GM21367 (cell line): ENCODE results near the gene ARHGEF17.
A peak's percentile ranks its signal among the peaks of the same experiment; 100 is the strongest.

ENCODE experiments used
- ATAC-seq: cut with Tn5 transposase; IDR thresholded peaks from one replicate; pipeline ENCODE4 v1.9.1; 2021; ENCODE audit not compliant: unreplicated experiment

The ARHGEF17 gene

DNA sequence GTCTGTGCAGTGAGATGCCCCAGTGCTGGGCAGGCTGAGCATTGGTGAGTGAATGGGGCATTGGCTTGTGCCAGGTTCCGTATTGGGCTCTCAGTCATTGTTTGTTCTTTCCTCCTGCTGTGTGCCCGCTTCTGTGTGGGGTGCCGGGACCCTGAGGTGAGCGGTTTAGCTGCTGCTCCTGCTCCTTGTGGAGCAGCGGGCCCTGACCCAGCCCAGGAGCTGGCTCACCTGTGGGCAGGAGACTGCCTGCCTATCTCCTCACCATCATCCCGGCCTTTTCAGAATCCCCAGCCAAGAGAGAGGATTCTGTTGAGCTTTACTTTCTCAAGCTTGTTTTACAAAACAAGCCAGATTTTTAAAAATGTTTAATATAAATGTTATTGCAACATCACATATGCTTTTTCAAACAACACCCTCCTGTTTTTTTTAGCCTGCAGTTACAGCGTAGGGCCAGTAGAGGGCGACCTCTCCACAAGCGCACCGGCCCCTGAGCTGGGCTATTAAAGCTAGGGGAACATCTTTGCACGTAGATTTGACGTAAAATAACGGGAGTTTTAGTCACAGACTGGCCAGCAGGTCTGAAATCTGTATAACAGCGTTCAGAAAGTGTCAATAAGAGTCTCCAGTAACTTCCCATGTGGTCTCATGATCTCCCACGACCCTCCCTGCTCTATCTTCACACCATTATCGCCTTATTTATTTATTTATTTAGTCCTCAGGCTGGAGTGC lies 43.0 kb downstream of the ARHGEF17 start:
- ATAC-seq: no peak

DNA sequence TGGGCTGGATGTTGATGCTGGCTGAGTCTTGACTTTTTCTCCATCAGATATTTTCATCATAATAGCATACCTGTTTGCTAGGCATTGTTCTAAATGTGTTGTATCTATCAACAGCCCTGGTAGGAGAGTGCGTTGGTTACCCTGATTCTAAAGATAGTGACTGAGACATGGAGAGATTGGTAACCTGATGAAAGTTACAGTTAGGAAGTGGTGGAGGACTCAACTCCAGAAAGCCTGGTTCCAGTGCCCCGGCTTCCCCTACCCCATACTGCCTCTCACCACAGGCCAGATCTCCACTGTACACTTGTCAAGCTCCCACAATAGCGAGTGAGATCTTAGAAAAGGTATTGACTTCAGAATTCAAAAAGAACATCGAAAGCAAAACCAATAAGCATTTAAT lies 45.3 kb downstream of the ARHGEF17 start:
- no peak for ATAC-seq

DNA sequence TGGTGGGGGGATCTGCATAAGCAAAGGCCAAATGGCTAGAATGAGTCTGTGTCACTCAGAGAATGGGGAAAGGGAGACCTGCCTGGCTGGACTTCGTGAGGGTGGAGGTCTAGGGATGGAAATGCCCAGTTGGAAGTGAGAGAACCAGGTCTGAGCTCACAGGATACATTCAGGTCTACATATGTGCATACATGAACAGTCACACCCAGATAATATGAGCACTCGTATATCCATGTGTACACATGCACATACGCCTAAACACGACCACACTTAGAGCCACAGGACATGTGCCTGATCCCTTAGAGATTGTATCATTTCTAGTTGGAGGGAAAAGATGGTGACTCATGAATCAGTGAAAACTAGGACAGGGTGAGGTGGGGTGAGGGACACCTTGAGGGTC lies 47.0 kb downstream of the ARHGEF17 start:
- no peak for ATAC-seq

DNA sequence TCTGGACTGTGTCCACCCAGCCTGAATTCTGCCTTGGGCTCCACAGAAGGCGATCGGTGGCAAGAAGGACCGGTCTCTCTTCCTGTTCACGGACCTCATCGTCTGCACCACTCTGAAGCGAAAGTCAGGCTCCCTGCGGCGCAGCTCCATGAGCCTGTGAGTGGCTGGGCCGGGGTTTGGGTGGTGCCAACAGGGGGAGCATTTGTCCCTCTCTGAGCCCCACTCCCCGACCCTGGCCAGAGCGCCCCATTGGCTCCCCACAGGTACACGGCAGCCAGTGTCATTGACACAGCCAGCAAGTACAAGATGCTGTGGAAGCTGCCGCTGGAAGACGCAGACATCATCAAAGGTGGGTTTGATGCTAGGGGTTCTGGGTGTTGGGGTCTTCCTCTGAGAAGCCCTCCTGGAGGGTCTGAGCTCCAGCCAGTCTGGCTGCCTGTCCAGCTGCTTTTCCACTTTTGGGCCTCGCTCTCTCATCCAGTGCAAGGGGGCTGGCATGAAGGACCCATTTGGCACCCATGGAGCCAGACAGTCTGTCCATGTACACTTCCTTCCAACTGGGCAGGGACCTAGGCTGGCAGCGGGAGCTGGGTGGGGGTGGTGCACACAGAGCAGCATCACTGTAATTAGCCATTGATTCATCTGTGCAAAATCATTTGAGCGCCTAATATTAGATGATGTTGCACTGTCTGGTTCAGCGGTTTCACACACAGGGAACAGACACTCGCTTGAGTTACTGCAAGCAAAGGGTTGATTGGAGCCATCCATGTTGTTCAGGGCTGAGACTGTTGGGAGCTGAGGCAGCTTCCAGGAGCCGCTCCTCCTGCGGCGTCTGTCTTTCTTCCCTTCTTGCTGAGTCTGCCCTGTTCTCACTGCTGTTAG lies 49.1 kb downstream of the ARHGEF17 start:
- no peak for ATAC-seq

DNA sequence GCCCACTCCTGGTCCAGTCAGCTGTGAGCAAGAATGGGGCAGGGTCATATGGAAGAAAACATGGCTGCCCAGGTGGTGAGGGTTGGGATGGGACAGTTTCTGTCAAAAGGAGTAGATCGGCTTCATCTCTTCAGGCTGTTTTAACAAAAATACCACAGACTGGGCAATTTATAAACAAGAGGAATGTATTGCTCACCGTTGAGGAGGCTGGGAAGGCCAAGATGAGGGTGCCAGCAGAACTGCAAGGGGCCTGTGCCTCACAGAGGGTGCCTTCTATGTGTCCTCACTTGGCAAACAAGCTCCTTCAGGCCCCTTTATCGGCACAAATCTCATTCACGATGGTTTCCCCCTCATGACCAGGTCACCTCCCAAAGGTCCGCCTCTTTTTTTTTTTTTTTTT lies 50.0 kb downstream of the ARHGEF17 start:
- no peak for ATAC-seq

DNA sequence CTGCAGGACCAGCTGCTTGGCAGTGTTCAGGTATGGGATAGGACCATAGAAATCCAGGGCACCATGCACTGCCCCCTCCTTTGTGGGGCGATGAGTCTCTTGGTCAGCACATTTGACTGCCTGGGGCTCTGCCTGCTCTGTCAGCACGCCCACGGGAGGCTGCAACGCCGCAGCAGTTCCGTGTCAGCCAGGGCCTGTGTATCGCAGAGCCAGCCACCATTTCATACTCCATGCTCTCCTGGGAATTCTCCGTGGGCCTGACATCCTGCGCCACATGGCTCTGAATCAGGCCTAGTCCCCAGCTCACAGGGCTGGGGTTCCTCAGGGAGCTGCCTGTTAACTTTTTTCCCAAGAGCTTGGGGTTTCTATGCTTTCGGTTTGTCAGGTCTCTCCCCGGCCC lies 51.3 kb downstream of the ARHGEF17 start:
- ATAC-seq: no peak

DNA sequence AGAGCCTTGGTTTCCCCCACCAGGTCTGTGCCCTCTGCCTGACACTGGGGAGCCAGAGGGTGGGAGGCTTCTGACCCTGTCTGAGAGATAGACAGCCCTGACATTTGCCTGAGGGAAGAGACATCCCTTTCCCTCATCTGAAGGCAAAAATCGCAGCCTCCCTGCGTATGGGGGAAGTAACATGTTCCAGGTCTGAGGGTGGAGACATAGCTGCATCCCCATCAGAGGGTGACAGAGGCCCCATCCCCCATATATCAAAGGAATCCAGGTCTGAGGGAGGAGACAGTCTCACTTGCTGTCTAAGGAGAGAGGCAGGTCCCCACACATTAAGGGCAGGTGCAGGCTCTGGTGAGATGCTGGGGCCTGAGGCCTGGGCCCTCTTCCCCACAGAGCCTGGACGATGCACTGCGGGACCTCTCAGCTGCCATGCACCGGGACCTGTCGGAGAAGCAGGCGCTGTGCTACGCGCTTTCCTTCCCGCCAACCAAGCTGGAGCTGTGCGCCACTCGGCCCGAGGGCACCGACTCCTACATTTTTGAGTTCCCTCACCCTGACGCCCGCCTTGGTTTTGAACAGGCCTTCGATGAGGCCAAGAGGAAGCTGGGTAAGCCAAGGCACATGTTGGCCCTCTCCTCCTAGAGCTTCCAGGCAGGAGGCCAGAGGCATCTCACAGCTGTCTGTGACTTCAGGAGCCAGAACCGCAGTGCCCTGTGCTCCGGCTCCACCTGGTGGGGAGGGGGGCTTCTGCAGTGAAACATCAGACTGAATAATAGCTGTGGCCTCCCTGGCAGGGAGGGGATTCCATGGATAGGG lies 52.1 kb downstream of the ARHGEF17 start:
- ATAC-seq: no peak

DNA sequence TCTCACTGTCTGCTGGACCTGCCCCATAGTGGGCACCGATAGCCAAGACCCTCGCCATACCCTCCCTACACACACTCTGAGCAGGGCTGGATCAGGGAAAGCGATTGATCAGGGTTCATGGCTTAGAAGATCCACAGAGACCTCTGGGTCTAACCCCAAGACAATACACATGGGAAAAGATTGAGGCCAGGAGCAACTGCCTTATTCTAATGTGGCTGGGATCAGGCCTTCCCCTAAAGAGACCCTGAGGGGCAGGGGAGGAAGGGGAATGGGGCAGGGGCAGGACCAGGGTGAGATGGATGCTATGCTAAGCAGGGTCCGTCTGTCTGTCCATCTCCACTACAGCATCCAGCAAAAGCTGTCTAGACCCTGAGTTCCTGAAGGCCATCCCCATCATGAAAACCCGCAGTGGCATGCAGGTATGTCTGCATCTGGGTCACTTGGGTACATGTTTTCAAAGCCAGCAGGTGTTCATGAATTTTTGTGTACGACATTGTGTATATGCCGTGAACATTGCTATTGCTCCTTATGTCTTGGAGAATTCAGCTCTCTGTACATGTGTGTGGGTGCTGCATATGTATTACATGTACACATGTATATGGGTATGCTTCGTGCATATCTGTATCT lies 52.8 kb downstream of the ARHGEF17 start:
- ATAC-seq: no peak

DNA sequence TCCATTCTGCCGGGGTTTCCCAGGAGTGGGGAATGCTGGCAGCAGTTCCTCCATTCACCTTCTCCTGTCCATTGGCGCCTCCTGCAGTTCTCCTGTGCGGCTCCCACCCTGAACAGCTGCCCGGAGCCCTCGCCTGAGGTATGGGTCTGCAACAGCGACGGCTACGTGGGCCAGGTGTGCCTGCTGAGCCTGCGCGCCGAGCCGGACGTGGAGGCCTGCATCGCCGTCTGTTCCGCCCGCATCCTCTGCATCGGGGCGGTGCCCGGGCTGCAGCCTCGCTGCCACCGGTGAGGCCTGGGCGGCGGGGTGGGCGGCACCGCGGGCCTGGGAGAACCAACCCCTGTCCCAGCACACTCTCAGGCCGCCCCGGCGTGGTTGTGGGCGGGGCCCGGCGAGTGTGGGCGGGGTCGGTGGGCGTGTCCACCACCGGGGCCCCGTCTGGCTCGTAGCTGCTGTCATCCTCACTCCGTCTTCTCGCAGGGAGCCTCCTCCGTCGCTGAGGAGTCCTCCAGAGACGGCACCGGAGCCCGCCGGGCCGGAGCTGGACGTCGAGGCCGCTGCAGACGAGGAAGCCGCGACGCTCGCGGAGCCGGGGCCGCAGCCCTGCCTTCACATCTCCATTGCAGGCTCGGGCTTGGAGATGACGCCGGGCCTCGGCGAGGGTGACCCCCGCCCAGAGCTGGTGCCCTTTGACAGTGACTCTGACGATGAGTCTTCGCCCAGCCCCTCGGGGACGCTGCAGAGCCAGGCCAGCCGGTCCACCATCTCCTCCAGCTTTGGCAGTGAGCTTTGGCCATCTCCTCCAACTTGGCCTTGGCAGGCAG lies 54.1 kb downstream of the ARHGEF17 start:
- no peak for ATAC-seq

DNA sequence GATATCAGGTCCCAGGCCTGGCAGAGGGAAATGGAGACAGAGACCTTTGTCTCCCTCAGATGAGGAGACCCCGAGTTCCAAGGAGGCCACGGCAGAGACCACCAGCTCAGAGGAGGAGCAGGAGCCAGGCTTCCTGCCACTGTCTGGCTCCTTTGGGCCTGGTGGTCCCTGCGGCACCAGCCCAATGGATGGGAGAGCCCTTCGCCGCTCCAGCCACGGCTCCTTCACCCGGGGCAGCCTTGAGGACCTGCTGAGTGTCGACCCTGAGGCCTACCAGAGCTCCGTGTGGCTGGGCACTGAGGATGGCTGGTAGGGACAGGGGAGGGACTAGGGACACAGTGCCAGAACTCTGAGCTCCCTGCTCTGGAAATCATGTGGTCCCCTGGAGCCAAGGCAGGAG lies 55.1 kb downstream of the ARHGEF17 start:
- no peak for ATAC-seq

DNA sequence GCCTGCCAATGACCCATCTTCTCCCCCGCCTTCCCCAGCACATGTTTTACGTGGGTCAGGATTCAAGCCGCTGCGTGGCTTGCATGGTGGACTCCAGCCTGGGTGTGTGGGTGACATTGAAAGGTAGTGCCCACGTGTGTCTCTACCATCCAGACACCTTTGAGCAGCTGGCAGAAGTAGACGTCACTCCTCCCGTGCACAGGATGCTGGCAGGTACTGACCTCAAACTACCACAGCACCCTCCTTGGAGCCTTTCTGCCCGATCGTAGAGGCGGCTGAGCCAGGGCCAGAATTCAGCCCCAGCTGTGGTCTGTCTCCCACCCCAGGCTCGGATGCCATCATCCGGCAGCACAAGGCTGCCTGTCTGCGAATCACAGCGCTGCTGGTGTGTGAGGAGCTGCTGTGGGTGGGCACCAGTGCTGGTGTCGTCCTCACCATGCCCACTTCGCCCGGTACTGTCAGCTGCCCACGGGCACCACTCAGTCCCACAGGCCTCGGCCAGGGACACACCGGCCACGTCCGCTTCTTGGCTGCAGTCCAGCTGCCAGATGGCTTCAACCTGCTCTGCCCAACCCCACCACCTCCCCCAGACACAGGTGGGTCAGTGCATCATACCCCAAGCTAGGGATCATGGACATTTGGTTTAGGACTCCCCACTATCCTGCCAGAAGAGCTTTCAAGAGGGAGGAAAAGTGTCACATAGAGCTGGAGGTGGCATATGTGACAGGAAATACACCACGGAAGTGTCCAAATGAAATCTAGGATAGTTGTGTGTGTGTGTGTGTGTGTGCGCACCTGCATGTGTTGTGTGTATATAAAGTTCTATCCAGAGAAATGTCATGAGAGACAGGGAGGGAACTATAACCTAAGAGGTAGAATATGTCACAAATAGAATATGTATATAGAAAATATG lies 57.5 kb downstream of the ARHGEF17 start:
- ATAC-seq: no peak

DNA sequence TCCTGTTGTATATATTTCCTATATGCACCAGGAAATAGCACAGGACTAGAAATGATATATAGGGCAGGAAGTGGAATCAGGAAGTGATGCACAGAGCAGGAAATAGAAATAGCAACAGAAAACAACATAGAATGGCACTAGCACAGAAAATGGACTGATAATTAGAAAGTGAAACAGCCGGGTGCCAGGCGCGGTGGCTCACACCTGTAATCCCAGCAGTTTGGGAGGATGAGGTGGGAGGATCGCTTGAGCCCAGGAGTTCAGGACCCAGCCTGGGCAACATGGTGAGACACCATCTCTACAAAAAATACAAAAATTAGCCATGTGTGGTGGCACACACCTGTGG lies 58.2 kb downstream of the ARHGEF17 start:
- no peak for ATAC-seq

DNA sequence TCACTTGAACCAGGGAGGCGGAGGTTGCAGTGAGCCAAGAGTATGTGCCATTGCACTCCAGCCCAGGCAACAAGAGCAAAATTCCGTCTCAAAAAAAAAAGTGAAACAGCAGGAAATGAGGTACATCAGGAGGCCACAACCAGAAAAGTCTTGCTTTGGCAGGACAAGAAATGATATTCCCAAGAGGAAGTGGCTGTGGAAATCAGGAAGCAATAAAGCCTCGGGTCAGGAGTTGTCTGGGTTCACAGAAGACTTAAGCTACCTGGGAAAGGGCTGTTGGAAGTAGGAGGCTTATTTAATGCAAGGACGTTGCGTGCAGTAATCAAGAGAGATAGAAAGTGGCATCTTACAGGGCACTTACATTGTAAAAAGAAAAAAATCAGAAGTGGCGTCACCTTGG lies 58.9 kb downstream of the ARHGEF17 start:
- no peak for ATAC-seq

DNA sequence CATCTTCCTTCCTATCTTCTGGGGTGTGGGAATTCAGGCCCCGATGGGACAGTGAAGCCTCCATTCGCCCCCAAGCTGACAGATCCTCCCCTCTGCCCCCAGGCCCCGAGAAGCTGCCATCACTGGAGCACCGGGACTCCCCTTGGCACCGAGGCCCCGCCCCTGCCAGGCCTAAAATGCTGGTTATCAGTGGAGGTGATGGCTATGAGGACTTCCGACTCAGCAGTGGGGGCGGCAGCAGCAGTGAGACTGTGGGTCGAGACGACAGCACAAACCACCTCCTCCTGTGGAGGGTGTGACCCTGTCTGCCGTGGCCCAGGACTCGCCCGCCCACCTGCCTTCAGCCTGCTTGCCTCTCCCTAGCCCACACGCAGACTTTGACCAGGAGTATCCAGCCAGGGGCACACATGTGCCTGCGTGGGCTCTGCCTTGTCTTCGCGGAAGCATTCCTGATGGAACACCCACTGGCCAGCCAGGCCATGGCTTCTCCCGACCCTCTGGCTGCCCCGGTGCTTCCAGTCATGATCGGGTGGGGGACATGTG lies 59.5 kb downstream of the ARHGEF17 start:
- ATAC-seq: no peak

DNA sequence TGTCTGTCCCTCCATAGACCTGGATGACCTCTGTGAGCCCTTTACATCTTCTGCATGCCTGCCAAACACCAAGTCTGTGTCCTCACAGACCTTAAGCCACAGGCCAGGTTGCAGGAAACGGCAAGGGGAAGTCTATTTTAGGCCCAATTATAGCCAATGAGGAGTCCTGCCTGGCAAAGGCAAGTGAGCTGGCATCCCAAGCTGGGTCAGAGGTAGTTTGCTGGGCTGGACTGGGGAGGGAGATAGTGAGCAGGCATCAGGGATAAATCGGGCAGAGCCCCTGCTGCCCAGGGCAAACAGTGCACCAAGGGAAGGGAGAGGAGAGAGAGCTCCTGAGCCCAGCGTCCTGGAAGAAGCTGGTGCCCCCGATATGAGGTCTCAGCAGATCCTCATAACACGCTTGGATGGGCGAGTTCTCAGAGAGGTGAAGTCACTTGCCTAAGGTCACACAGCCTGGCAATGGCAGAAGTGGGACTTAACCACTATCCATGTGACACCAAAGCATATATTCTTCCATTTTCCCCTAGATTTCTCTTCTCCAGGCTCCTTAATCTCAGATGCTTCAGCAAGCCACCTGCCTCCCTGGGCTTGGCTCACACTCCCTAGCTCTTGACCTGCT lies 64.4 kb downstream of the ARHGEF17 start:
- ATAC-seq: no peak

DNA sequence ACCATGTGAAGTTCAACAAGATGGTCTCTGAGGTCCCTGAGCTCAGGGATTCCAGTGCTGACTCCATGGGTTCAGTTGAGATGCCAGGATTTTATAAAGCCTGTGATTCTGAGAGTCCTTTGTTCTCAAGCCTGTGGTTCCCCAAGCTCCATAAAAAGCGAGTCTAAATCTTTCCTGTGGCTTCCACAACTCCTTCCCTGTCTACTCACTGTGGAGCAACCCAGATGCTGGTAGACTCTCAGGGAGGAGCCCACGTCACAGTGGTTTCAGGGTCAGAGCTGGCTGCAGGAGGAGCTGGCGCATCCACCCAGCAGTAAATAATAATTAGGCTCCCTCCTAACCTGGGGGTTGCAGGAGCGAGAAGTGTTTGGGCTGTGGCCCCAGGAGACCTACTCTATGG lies 66.1 kb downstream of the ARHGEF17 start:
- ATAC-seq: no peak

DNA sequence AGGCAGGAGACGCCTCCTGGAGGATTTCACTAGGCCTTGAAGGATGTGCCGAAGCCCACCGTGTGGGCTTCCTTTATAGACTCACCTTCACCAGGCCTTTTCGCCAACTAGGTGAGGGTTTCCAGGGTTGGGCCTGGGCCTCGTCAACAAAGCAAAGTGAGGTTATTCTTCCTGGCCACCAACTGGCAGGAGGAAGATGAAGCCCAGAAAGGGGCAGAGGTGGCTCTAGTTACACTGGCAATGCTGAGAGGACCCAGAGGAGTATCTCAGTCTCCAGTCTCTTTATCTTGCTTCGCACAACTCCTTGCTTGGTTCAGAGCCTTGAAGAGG lies 67.7 kb downstream of the ARHGEF17 start:
- ATAC-seq: no peak

DNA sequence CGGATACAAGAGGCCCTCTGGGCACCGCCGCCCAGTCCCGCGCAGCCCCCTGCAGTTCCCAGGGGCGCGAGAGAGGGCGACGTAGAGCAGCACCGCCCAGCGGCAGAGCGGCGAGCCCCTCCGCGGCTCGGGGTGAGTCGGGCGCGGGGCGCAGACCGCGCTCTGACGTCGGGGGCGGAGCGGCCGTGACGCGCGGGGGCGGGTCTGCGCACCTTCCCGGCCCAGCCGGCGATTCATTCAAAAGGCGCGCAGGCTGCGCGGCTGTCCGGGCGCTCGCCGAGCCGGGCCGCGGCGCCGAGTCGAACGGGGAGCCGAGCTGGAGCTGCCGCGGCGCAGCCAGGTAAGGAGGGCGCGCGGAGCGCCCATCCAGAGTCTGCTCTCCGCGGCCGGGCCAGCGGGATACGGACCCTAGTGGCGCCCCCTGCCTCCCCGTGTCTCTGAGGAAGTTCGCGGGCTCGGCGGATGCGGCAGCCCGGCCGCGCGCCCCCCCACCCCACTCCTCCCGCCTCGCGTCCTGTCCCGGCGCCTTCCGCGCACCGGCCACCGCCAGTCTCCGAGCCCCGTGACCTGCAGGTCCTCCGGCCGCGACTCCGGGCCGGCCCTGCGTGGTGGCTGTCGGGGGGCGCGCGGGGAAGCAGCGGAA lies 68.2 kb downstream of the ARHGEF17 start, which contains the start of gene RELT:
Gene RELT, plus strand, starts transcription at position 240 of the 643 bp plus-strand sequence. CDS start 12,738 bp downstream, outside the sequence.
- peak; percentile 66 for ATAC-seq
